Memory B cell (primary cell): ENCODE data around the gene SLC5A5.

Source experiments
- ATAC-seq: fragments of 150-1000 bp; cut with Tn5 transposase; 2 replicates; pipeline ENCODE4 v1.10.0; 2021; ENCODE audit warnings: low read depth, mild to moderate bottlenecking, moderate library complexity
- DNase-seq, 2 donors: peaks; one replicate each; pipeline ENCODE4 v3.0.0; 2022; ENCODE audit warnings: low spot score in 2 of 2
- H3K27ac Mint-ChIP-seq: one replicate; pipeline ENCODE4 v1.8.0; 2022; ENCODE audit warnings: mild to moderate bottlenecking, moderate library complexity, mixed read lengths
- H3K27me3 Mint-ChIP-seq: one replicate; pipeline ENCODE4 v1.8.0; 2022; ENCODE audit warnings: mixed read lengths
- H3K36me3 Mint-ChIP-seq: one replicate; pipeline ENCODE4 v1.8.0; 2022; ENCODE audit warnings: mild to moderate bottlenecking, mixed read lengths
- H3K4me1 Mint-ChIP-seq: one replicate; pipeline ENCODE4 v1.8.0; 2022; ENCODE audit warnings: mixed read lengths
- H3K4me3 Mint-ChIP-seq: one replicate; pipeline ENCODE4 v1.8.0; 2022; ENCODE audit warnings: mild to moderate bottlenecking, moderate library complexity, mixed read lengths
- H3K9me3 Mint-ChIP-seq: one replicate; pipeline ENCODE4 v1.8.0; 2022; ENCODE audit warnings: mixed read lengths

The SLC5A5 gene

GRCh38 chr19:17936379-17936778, 64.6 kb downstream of the SLC5A5 start:
- DNase-seq (no peak), ATAC-seq (no peak)
- Mint-ChIP-seq H3K27me3 (no peaks in the 10 kb centered on the region), H3K27ac (no peak overlapping the region), H3K4me3 (no peak overlapping the region), H3K4me1 (peaks cover 13% of the 10 kb centered on the region), H3K36me3 (peaks cover 7% of the 10 kb centered on the region), H3K9me3 (no peaks in the 10 kb centered on the region)

- ATAC-seq (no peak), DNase-seq (no peak)
- no peaks in the 10 kb centered on the region for H3K27me3 Mint-ChIP-seq
- H3K9me3 Mint-ChIP-seq, result no peaks in the 10 kb centered on the region
- peaks cover 9% of the 10 kb centered on the region for H3K4me1 Mint-ChIP-seq
- peaks cover 10% of the 10 kb centered on the region for H3K36me3 Mint-ChIP-seq
- no peak overlapping the region for H3K4me3 Mint-ChIP-seq
- no peak overlapping the region for H3K27ac Mint-ChIP-seq
Observed at GRCh38 chr19:17937371-17937900, 65.7 kb downstream of the SLC5A5 start.

- H3K27ac Mint-ChIP-seq, result no peak overlapping the region
- no peaks in the 10 kb centered on the region for H3K9me3 Mint-ChIP-seq
- no peaks in the 10 kb centered on the region for H3K27me3 Mint-ChIP-seq
- ATAC-seq (peak; percentile 98), DNase-seq (peak; percentile 84)
- H3K36me3 Mint-ChIP-seq, result peaks cover 10% of the 10 kb centered on the region
- H3K4me3 Mint-ChIP-seq, result no peak overlapping the region
- H3K4me1 Mint-ChIP-seq, result peaks cover 6% of the 10 kb centered on the region
Observed at GRCh38 chr19:17938092-17938845, 66.5 kb downstream of the SLC5A5 start.

GRCh38 chr19:17942181-17942580, 70.4 kb downstream of the SLC5A5 start:
- ATAC-seq, result no peak
- no peaks in the 10 kb centered on the region for H3K9me3 Mint-ChIP-seq
- H3K4me1 Mint-ChIP-seq, result peaks cover 10% of the 10 kb centered on the region
- H3K27ac Mint-ChIP-seq, result no peak overlapping the region
- peaks cover 5% of the 10 kb centered on the region for H3K36me3 Mint-ChIP-seq
- no peak for DNase-seq
- no peaks in the 10 kb centered on the region for H3K27me3 Mint-ChIP-seq
- no peak overlapping the region for H3K4me3 Mint-ChIP-seq

- Mint-ChIP-seq H3K27me3 (no peaks in the 10 kb centered on the region), H3K36me3 (peaks cover 5% of the 10 kb centered on the region), H3K9me3 (no peaks in the 10 kb centered on the region), H3K27ac (no peak overlapping the region), H3K4me3 (no peak overlapping the region), H3K4me1 (peaks cover 14% of the 10 kb centered on the region)
- ATAC-seq, result no peak
- DNase-seq, result no peak
Observed at GRCh38 chr19:17942582-17943273, 71.0 kb downstream of the SLC5A5 start.

GRCh38 chr19:17943274-17944221, 71.8 kb downstream of the SLC5A5 start:
- peaks cover 5% of the 10 kb centered on the region for H3K36me3 Mint-ChIP-seq
- ATAC-seq (no peak), DNase-seq (no peak)
- H3K27me3 Mint-ChIP-seq, result no peaks in the 10 kb centered on the region
- H3K27ac Mint-ChIP-seq, result no peak overlapping the region
- H3K4me1 Mint-ChIP-seq, result peaks cover 17% of the 10 kb centered on the region
- no peak overlapping the region for H3K4me3 Mint-ChIP-seq
- no peaks in the 10 kb centered on the region for H3K9me3 Mint-ChIP-seq

GRCh38 chr19:17944301-17944700, 72.6 kb downstream of the SLC5A5 start:
- no peak for DNase-seq
- Mint-ChIP-seq H3K4me3 (no peak overlapping the region), H3K27me3 (peaks cover 2% of the 10 kb centered on the region), H3K4me1 (peaks cover 22% of the 10 kb centered on the region), H3K9me3 (no peaks in the 10 kb centered on the region), H3K36me3 (peaks cover 5% of the 10 kb centered on the region), H3K27ac (peak overlapping the region; percentile 38)
- no peak for ATAC-seq
